Muscle of leg (tissue), 11 donors: ENCODE results near the gene BICRAL. TPM values are rescaled to one million over a fixed set of nuclear protein-coding genes. Genes with fewer than 3 reads are reported as not detected.
A peak's percentile ranks its signal among the peaks of the same experiment; 100 is the strongest.
"Not testable (repeated sequence)": the region's sequence is repeated elsewhere in the genome, so short reads cannot be mapped to it uniquely, and the experiment has no call there.

Experiments used
- DNase-seq: peaks from one replicate; pipeline ENCODE4 v3.0.0; 2013
- H3K27ac ChIP-seq: one replicate; pipeline ENCODE4 v1.5.1; 2013; ENCODE audit warnings: mild to moderate bottlenecking, low read length, control low read depth
- H3K27me3 ChIP-seq: one replicate; pipeline ENCODE4 v1.6.1; 2013; ENCODE audit warnings: low read length; ENCODE audit not compliant: control insufficient read depth, insufficient read depth
- H3K36me3 ChIP-seq: one replicate; pipeline ENCODE4 v1.6.1; 2013; ENCODE audit warnings: low read length; ENCODE audit not compliant: control insufficient read depth, insufficient read depth
- H3K4me1 ChIP-seq: one replicate; pipeline ENCODE4 v1.6.1; 2013; ENCODE audit warnings: low read length; ENCODE audit not compliant: control insufficient read depth, insufficient read depth
- H3K4me3 ChIP-seq: one replicate; pipeline ENCODE4 v1.5.1; 2013; ENCODE audit warnings: low read length, control low read depth
- H3K9me3 ChIP-seq: replicated peaks from 2 replicates; pipeline ENCODE4 v1.6.1; 2013; ENCODE audit warnings: low read depth, low read length; ENCODE audit not compliant: control insufficient read depth
- WGBS: methylation state at CpG from one replicate; pipeline ENCODE4 v1.1.5; 2013; ENCODE audit warnings: missing lambda C conversion rate; ENCODE audit not compliant: insufficient coverage; 5-methylcytosine and 5-hydroxymethylcytosine counted together
- polyA plus RNA-seq, 8 donors: library from polyadenylated mRNA; unstranded; fragments of 120-200 nt; gene quantifications; one replicate each; pipeline versions ENCODE4 v1.2.1 to v1.2.3, GENCODE V29; 2013; ENCODE audit warnings: inconsistent platforms in 1 of 8, low replicate concordance in 1 of 8; ENCODE audit not compliant: insufficient read length in 8 of 8, insufficient read depth in 1 of 8
- total RNA-seq: library from RNA; stranded (reverse); fragments of 120-200 nt; gene quantifications from one replicate; pipeline ENCODE4 v1.2.4, GENCODE V29; 2013

Gene BICRAL
- total and polyA plus RNA-seq, 9 donors = 8.1 to 12.8 (median 10.6) TPM

- Histone ChIP-seq H3K9me3 (no peaks in the 10 kb centered on the region), H3K36me3 (peaks cover 4% of the 10 kb centered on the region), H3K4me1 (peaks cover 12% of the 10 kb centered on the region), H3K4me3 (no peak overlapping the region), H3K27me3 (no peaks in the 10 kb centered on the region), H3K27ac (no peak overlapping the region)
- no peak for DNase-seq
- WGBS = 100% methylated on average over 1 of the region's 3 CpGs
These were observed 10.0 kb downstream of the BICRAL start for GRCh38 chr6:42791706-42792320.

GRCh38 chr6:42795651-42796050 is 13.8 kb downstream of the BICRAL start:
- peaks cover 3% of the 10 kb centered on the region for H3K4me1 ChIP-seq
- H3K4me3 ChIP-seq = no peak overlapping the region
- no peaks in the 10 kb centered on the region for H3K36me3 ChIP-seq
- H3K9me3 ChIP-seq = no peaks in the 10 kb centered on the region
- H3K27ac ChIP-seq = no peak overlapping the region
- H3K27me3 ChIP-seq = no peaks in the 10 kb centered on the region
- no peak for DNase-seq
- WGBS = no CpG with 5 or more reads among the region's 1 CpG

GRCh38 chr6:42796171-42796570 is 14.3 kb downstream of the BICRAL start:
- Histone ChIP-seq H3K4me1 (no peaks in the 10 kb centered on the region), H3K27me3 (no peaks in the 10 kb centered on the region), H3K36me3 (no peaks in the 10 kb centered on the region), H3K9me3 (no peaks in the 10 kb centered on the region), H3K4me3 (no peak overlapping the region), H3K27ac (no peak overlapping the region)
- 88% methylated on average over 4 of the region's 4 CpGs for WGBS
- no peak for DNase-seq

GRCh38 chr6:42797696-42798095 is 15.8 kb downstream of the BICRAL start:
- H3K4me3 ChIP-seq, H3K27me3 ChIP-seq, H3K9me3 ChIP-seq, H3K27ac ChIP-seq, DNase-seq, H3K4me1 ChIP-seq, H3K36me3 ChIP-seq: not testable (repeated sequence)
- WGBS = 100% methylated on average over 2 of the region's 3 CpGs

- H3K4me3 ChIP-seq = no peak overlapping the region
- no peaks in the 10 kb centered on the region for H3K27me3 ChIP-seq
- no peak overlapping the region for H3K27ac ChIP-seq
- no peaks in the 10 kb centered on the region for H3K9me3 ChIP-seq
- WGBS = 93% methylated on average over 6 of the region's 7 CpGs
- no peaks in the 10 kb centered on the region for H3K4me1 ChIP-seq
- peaks cover 4% of the 10 kb centered on the region for H3K36me3 ChIP-seq
- DNase-seq = no peak
These were observed 23.5 kb downstream of the BICRAL start for GRCh38 chr6:42805297-42805861.

- H3K27me3 ChIP-seq = not testable (repeated sequence)
- 97% methylated on average over 4 of the region's 7 CpGs for WGBS
These were observed 24.5 kb downstream of the BICRAL start for GRCh38 chr6:42806359-42806758.

GRCh38 chr6:42808492-42809483 is 26.9 kb downstream of the BICRAL start:
- Histone ChIP-seq H3K4me1 (no peaks in the 10 kb centered on the region), H3K9me3 (no peaks in the 10 kb centered on the region), H3K27ac (no peak overlapping the region), H3K4me3 (no peak overlapping the region), H3K27me3 (no peaks in the 10 kb centered on the region), H3K36me3 (peaks cover 7% of the 10 kb centered on the region)
- 41% methylated on average over 3 of the region's 11 CpGs for WGBS
- peak; percentile 76 for DNase-seq

More at GRCh38 chr6:42806359-42806758, 24.5 kb downstream of the BICRAL start:
- H3K36me3 ChIP-seq, H3K9me3 ChIP-seq, DNase-seq, H3K4me1 ChIP-seq, H3K4me3 ChIP-seq, H3K27ac ChIP-seq: not testable (repeated sequence)

- H3K27me3 ChIP-seq = no peaks in the 10 kb centered on the region
- H3K9me3 ChIP-seq = no peaks in the 10 kb centered on the region
- H3K4me1 ChIP-seq = no peaks in the 10 kb centered on the region
- no peak for DNase-seq
- H3K36me3 ChIP-seq = peaks cover 3% of the 10 kb centered on the region
- H3K27ac ChIP-seq = no peak overlapping the region
- no peak overlapping the region for H3K4me3 ChIP-seq
- no CpG with 5 or more reads among the region's 2 CpGs for WGBS
These were observed 31.3 kb downstream of the BICRAL start for GRCh38 chr6:42813074-42813645.

GRCh38 chr6:42813906-42814444 is 32.1 kb downstream of the BICRAL start:
- no peak overlapping the region for H3K4me3 ChIP-seq
- no CpG with 5 or more reads among the region's 5 CpGs for WGBS
- H3K36me3 ChIP-seq = peaks cover 3% of the 10 kb centered on the region
- H3K4me1 ChIP-seq = peaks cover 3% of the 10 kb centered on the region
- no peaks in the 10 kb centered on the region for H3K27me3 ChIP-seq
- H3K9me3 ChIP-seq = no peaks in the 10 kb centered on the region
- no peak overlapping the region for H3K27ac ChIP-seq
- DNase-seq = no peak

GRCh38 chr6:42815726-42816125 is 33.9 kb downstream of the BICRAL start:
- not testable (repeated sequence) for H3K9me3 ChIP-seq, DNase-seq, H3K4me3 ChIP-seq, H3K27ac ChIP-seq, H3K36me3 ChIP-seq, H3K27me3 ChIP-seq
- 95% methylated on average over 3 of the region's 8 CpGs for WGBS
- H3K4me1 ChIP-seq = peaks cover 12% of the 10 kb centered on the region
